DND-41 (cell line): ENCODE results near the gene MSH5.

Experiments
- CTCF ChIP-seq: IDR thresholded peaks from 2 replicates; pipeline ENCODE4 v1.5.1; 2012; ENCODE audit warnings: borderline replicate concordance, low read length, moderate library complexity, mild to moderate bottlenecking; ENCODE audit not compliant: poor library complexity, severe bottlenecking; ENCODE audit errors: extremely low read depth
- EZH2 ChIP-seq: IDR thresholded peaks from 3 replicates; pipeline ENCODE4 v1.6.1; 2012; ENCODE audit warnings: borderline replicate concordance, low read depth, mild to moderate bottlenecking, moderate library complexity, low read length, inconsistent platforms; ENCODE audit not compliant: severe bottlenecking

- TF ChIP-seq CTCF, result no peak
- no peak for TF ChIP-seq EZH2
These were observed 24.4 kb downstream of the MSH5 start for GRCh38 chr6:31764198-31764597.
